Ramos (cell line): ENCODE measurements around the gene FZD2.
"Not testable (repeated sequence)": the region's sequence is repeated elsewhere in the genome, so short reads cannot be mapped to it uniquely, and the experiment has no call there.

Experiments used
- in situ Hi-C: fragments of 300-500 bp; cut with MboI; formaldehyde crosslinking; loops from one replicate; pipeline ENCODE4 v1.14.3; 2022; ENCODE audit warnings: low sequenced_read_pairs; ENCODE audit not compliant: unreplicated experiment

The FZD2 gene

GRCh38 chr17:44568945-44569858, 11.9 kb downstream of the FZD2 start:
- in situ Hi-C loops, result no loop called here

GRCh38 chr17:44572801-44573200, 15.5 kb downstream of the FZD2 start:
- in situ Hi-C loops, result no loop called here

- in situ Hi-C loops, result no loop called here
Measured at GRCh38 chr17:44575403-44575802, 18.1 kb downstream of the FZD2 start.

GRCh38 chr17:44578947-44579346, 21.7 kb downstream of the FZD2 start:
- in situ Hi-C loops, result no loop called here

GRCh38 chr17:44581868-44582267, 24.6 kb downstream of the FZD2 start:
- in situ Hi-C loops, result no loop called here

- in situ Hi-C loops, result no loop called here
Measured at GRCh38 chr17:44584443-44584842, 27.2 kb downstream of the FZD2 start.

- in situ Hi-C loops, result no loop called here
Measured at GRCh38 chr17:44585315-44585714, 28.0 kb downstream of the FZD2 start.

GRCh38 chr17:44587339-44587738, 30.1 kb downstream of the FZD2 start:
- in situ Hi-C loops, result no loop called here

- in situ Hi-C loops, result no loop called here
Measured at GRCh38 chr17:44589316-44590071, 32.2 kb downstream of the FZD2 start.

GRCh38 chr17:44590072-44590462, 32.8 kb downstream of the FZD2 start:
- in situ Hi-C loops, result not testable (repeated sequence)

GRCh38 chr17:44590762-44591161, 33.5 kb downstream of the FZD2 start:
- in situ Hi-C loops, result not testable (repeated sequence)

GRCh38 chr17:44591206-44591605, 33.9 kb downstream of the FZD2 start:
- in situ Hi-C loops, result no loop called here

GRCh38 chr17:44593156-44593555, 35.9 kb downstream of the FZD2 start:
- in situ Hi-C loops, result no loop called here

- in situ Hi-C loops, result no loop called here
Measured at GRCh38 chr17:44595216-44595775, 38.0 kb downstream of the FZD2 start.

GRCh38 chr17:44598329-44598728, 41.0 kb downstream of the FZD2 start:
- in situ Hi-C loops, result no loop called here

GRCh38 chr17:44598932-44599297, 41.6 kb downstream of the FZD2 start:
- in situ Hi-C loops, result no loop called here

- in situ Hi-C loops, result no loop called here
Measured at GRCh38 chr17:44599298-44600175, 42.3 kb downstream of the FZD2 start.

GRCh38 chr17:44601539-44601938, 44.3 kb downstream of the FZD2 start:
- in situ Hi-C loops, result no loop called here

GRCh38 chr17:44601973-44602372, 44.7 kb downstream of the FZD2 start:
- in situ Hi-C loops, result no loop called here

GRCh38 chr17:44602390-44602789, 45.1 kb downstream of the FZD2 start:
- in situ Hi-C loops, result no loop called here
